HG02973 (cell line): Measurements from ENCODE around the gene KRT34.
"Not testable (repeated sequence)": the region's sequence is repeated elsewhere in the genome, so short reads cannot be mapped to it uniquely, and the experiment has no call there.

ENCODE experiments used
- ATAC-seq: cut with Tn5 transposase; IDR thresholded peaks from one replicate; pipeline ENCODE4 v1.9.1; 2021; ENCODE audit warnings: moderate library complexity; ENCODE audit not compliant: unreplicated experiment

The KRT34 gene

DNA sequence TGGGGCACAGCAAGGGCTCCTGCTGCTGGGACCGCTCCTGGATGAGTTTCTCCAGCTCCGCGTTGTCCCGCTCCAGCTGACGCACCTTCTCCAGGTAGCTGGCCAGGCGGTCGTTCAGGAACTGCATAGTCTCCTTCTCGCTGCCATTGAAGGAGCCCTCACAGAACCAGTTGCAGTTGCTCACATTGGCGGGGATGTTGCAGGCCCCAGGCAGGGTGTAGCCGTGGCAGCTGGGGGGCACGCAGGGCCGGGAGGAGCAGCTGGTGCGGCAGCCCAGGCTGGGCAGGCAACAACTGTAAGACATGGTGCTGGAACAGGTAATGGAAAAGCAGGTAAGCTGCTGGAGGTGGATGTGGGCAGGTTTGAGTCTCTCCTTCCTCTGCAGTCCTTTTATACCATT lies at the start of gene KRT34:
KRT34 (minus strand) TSS at position 364 of the 400 bp plus-strand sequence; CDS start at position 304, 60 bp downstream.
- ATAC-seq: not testable (repeated sequence)

- not testable (repeated sequence) for ATAC-seq
These were observed 48.3 kb upstream of the KRT34 start for GRCh38 chr17:41430376-41430775.

- ATAC-seq: no peak
These were observed 47.6 kb upstream of the KRT34 start for GRCh38 chr17:41429667-41430066.

DNA sequence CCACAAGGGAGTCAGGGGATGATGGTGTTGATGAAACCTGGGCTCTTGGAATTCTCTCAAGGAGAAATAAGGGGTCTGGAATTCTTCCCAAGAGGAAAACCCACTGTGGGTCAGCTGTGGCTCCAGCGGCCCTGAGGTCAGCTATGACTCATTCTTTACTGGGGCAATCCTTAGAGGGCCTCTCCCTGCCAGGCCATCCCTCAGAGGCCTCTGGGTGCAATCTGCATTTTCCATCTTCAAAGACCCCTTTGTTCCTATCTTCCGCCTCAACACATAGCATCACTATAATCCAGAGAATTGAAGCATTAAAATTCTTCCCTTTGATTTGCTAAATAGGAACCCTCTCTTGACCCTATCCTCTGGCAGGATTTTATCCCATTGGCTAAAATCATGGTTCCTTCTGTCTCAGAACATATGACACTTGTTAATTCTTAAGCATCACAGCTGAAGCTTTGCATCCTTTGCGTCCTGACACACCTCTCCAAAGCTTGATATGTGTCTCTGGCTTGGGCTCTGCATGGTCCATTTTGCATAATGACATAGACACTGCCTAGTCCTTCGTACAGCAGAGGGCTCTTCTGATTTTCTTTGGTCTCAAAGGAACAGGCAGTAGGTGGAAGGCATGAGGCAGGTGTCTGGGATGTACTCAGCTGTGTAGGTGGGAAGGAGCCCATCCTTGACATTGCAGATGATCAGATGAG lies 46.6 kb upstream of the KRT34 start:
- ATAC-seq: no peak

- no peak for ATAC-seq
These were observed 42.1 kb upstream of the KRT34 start, which contains the start of gene KRT37 for GRCh38 chr17:41424111-41424635. Gene KRT37, minus strand, starts transcription at chr17:41424585. Its CDS starts 62 bp downstream, at chr17:41424523.

DNA sequence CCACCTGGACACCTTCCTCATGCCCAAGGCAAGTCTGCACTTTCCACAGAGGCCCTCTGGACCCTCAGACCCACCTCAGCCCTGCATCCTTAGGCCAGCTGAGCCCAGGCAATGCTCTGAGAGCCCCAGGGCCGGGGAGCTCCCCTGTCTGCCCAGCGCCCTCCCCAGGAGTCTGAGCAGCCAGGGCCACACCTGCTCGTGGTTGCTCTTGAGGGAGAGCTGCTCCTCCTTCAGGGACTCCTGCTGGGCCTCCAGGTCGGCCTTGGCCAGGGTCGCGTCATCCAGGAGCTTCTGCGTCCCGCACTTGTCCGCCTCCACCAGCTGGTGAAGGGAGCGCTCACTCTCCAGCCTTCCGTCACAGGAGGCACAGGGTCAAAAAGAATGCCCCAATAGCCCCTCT lies 40.5 kb upstream of the KRT34 start:
- not testable (repeated sequence) for ATAC-seq

DNA sequence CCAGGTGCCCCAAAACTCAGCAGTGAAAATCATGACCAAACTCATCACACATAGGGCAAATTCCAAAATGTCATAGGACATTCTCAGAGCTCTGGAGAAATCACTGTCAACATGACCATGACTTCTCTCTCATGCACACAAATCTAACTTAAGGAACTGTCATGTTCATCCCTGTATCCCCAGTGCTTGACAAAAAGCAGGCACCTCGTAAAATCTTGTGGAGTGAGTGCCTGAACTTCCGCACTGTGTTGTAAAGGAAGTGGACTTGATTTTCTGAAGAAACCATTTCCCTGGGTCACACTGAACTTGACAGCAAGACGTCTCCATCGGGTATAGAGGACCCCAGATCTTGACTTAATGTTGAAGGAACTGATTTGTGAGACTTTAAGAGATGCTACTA lies 39.5 kb upstream of the KRT34 start:
- ATAC-seq: no peak

DNA sequence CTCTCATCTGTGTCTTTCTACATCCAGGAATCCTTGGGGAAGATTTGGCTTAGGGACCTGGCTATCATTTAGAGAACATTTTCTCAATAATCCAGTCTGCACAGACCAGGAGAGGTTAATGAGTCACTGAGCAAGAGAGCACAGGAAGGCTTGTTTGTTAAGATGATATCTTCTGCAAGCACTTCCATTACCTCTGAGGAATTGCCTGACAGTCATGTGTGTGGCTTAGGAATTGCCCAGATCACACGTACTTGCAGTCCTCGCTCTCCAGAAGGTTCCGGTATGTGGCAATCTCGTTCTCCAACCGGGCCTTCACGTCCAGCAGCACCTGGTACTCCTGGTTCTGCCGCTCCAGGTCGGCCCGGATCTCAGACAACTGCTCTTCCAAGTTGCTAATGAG lies 39.0 kb upstream of the KRT34 start:
- no peak for ATAC-seq

DNA sequence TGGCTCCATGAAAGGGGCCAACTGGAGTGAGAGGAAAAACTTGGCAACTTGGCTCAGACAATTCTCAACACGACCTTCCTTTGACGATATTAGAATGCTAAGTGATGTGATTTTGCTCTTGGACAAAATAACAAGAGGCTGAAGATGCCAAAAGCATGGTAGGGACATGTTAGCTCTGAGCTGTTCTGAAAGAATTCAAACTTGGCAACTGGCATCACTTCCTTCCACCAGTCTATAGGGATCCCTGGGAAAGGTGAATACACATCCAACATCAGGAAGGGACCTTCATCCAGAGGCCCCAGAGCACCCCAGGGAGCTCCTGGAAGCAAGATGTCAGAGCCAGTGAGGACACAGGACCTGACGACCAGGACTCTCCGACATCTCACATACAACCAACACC lies 38.0 kb upstream of the KRT34 start:
- no peak for ATAC-seq

DNA sequence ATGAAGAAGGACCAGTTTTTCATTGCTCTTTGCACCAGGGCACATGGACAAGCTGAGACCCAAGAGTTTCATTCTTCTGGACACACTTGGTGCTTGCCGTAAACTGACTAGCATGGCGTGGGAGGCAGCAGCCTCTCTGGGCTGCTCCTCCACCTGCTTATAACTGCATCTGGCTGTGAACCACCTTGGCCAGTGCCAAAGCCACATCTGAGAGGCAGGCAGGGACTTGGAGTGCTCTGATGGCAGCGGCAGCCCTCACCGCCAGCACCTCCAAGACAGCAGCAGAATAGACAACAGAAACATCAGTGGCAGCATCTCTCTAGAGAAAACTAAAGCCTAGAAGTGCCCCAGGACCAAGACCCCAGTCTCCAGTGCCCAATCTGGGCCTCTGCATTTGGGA lies 37.6 kb upstream of the KRT34 start:
- no peak for ATAC-seq

GRCh38 chr17:41418116-41418860 lies 36.2 kb upstream of the KRT34 start:
- ATAC-seq: no peak

DNA sequence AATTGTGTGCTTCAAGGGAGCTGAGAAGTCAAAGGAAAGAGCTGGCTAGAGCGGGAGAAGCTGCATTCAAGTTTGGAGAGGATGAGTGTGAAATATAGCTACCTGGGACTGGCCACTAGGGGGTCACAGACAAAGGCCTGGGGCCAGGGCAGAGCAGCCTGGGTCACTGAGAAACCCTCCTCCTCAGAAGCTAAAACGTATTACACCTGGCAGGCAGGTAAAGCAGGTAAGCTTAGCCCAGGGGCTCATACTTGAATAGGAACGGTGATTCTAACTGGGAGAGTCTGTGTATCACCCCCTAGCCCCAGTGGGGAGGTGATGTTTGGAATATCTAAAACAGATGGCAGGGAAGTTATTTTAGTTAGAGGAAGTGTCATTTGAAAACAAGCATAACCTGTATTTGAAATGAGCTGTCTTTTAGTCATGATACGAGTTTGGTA lies 35.5 kb upstream of the KRT34 start:
- ATAC-seq: no peak

GRCh38 chr17:41417127-41417526 lies 35.0 kb upstream of the KRT34 start:
- ATAC-seq: no peak

GRCh38 chr17:41416479-41416878 lies 34.4 kb upstream of the KRT34 start:
- ATAC-seq: no peak

DNA sequence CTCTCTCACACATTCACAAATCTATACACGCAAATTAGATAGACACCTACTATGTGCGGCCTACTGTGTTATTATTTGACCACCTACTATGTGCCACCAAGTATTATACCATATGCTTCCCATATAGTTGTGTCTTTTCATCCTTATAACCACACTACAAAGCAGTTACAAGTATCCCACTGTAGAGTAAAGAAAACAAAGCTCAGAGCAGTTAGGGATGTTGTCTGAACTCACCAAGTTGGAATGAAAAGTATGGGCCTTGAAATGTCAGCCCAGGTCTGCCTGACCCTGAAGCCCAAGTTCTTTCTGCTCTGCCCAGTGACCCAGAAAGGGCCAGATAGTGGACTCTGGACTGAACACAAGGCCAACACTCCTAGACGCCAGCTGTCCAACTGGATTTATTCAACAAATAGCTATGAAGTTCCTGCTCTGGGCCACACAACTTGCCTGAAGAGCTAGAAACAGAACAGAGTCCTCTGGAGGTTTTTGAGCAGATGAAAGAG lies 33.8 kb upstream of the KRT34 start:
- ATAC-seq: no peak

GRCh38 chr17:41415411-41415810 lies 33.3 kb upstream of the KRT34 start:
- ATAC-seq: no peak

DNA sequence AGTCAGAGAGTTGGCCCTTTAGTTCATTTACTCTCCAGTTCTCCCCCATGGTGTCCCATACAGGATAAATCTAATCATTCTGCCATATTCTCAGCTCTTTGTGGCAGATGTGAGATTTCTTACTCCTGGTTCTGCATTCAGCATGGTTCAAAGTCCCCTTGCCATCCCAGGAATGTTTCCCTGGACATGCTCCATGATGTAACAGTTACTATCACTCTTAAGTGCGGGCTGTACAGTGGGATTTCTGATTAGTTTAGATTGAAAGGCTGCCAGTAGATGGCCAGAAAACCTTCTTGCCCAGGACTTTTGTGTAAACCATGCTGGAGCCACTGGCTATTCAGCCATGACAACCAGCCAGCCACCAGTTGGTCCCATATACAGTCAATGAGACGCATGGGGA lies 31.9 kb upstream of the KRT34 start:
- ATAC-seq: no peak

DNA sequence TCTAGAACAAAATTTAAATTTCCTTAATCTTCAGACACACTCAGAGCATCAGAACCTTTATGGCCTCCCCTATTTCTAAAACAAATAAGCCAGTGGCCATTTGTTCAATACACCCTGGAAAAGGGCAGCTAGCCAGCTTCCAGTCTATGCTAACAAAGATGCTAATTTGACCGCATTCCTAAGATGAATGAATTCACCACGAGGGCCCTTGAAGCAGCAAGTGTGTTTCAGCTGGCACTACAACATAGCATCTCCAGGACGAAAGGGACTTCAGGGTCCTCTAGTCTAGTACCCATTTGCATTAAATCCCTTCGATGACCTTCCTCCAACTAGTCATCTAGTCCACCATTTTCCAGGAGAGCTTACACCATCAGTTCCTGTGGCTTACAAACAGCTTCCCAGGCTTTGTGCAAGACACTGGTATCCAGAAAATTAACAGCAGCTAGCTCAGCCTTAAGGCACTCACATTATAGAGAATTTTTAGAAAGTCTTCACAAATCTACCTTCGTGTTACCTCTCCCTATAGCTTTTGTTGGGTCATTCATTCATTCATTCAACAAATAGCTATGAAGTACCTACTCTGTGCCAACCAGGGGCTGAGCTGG lies 31.3 kb upstream of the KRT34 start:
- no peak for ATAC-seq

GRCh38 chr17:41411072-41411840 lies 29.1 kb upstream of the KRT34 start:
- ATAC-seq: no peak

GRCh38 chr17:41407226-41407625 lies 25.1 kb upstream of the KRT34 start:
- ATAC-seq: no peak

- no peak for ATAC-seq
These were observed 24.1 kb upstream of the KRT34 start for GRCh38 chr17:41406205-41406604.
